HUES6 (cell line): Measurements from ENCODE around the gene IFNA10.
"Not testable (repeated sequence)": the region's sequence is repeated elsewhere in the genome, so short reads cannot be mapped to it uniquely, and the experiment has no call there.

Experiments
- H3K27ac ChIP-seq: 2 replicates; pipeline ENCODE4 v1.7.0; 2013; ENCODE audit warnings: low read depth, mild to moderate bottlenecking, low read length, inconsistent platforms
- H3K27me3 ChIP-seq: 2 replicates; pipeline ENCODE4 v1.6.1; 2013; ENCODE audit warnings: low read length; ENCODE audit not compliant: control insufficient read depth, insufficient read depth
- H3K36me3 ChIP-seq: 2 replicates; pipeline ENCODE4 v1.6.1; 2013; ENCODE audit warnings: low read length; ENCODE audit not compliant: control insufficient read depth, insufficient read depth
- H3K4me1 ChIP-seq: 2 replicates; pipeline ENCODE4 v1.6.1; 2013; ENCODE audit warnings: low read length; ENCODE audit not compliant: control insufficient read depth, insufficient read depth
- H3K4me3 ChIP-seq: 2 replicates; pipeline ENCODE4 v1.5.1; 2013; ENCODE audit warnings: low read depth, low read length
- H3K9ac ChIP-seq: one replicate; pipeline ENCODE4 v1.6.1; 2013; ENCODE audit warnings: mild to moderate bottlenecking, low read length
- H3K9me3 ChIP-seq: 2 replicates; pipeline ENCODE4 v1.6.1; 2013; ENCODE audit warnings: low read depth, low read length; ENCODE audit not compliant: control insufficient read depth, insufficient read depth

IFNA10 gene

GRCh38 chr9:21207043-21207442, at the start of gene IFNA10:
Gene IFNA10 (minus strand): TSS chr9:21207143. CDS start chr9:21207097, 46 bp downstream.
- not testable (repeated sequence) for H3K27ac ChIP-seq, H3K27me3 ChIP-seq, H3K36me3 ChIP-seq, H3K4me3 ChIP-seq, H3K9ac ChIP-seq, H3K9me3 ChIP-seq, H3K4me1 ChIP-seq

- peaks cover 10% of the 10 kb centered on the region; the same call in 1 of the 2 replicates for H3K9me3 ChIP-seq
- H3K27me3 ChIP-seq = peaks cover 30% of the 10 kb centered on the region
- H3K4me1 ChIP-seq = peaks cover 6% of the 10 kb centered on the region; the same call in 1 of the 2 replicates
- no peak overlapping the region for H3K4me3 ChIP-seq
- H3K36me3 ChIP-seq = no peaks in the 10 kb centered on the region
- no peak overlapping the region for H3K27ac ChIP-seq
- no peak overlapping the region for H3K9ac ChIP-seq
Measured at GRCh38 chr9:21255538-21256212, 48.7 kb upstream of the IFNA10 start.

GRCh38 chr9:21252721-21253547, 46.0 kb upstream of the IFNA10 start:
- H3K4me1 ChIP-seq = peaks cover 6% of the 10 kb centered on the region; the same call in 1 of the 2 replicates
- no peaks in the 10 kb centered on the region for H3K9me3 ChIP-seq
- no peaks in the 10 kb centered on the region for H3K36me3 ChIP-seq
- no peak overlapping the region for H3K27ac ChIP-seq
- H3K4me3 ChIP-seq = no peak overlapping the region
- no peak overlapping the region for H3K9ac ChIP-seq
- peaks cover 29% of the 10 kb centered on the region for H3K27me3 ChIP-seq

- Histone ChIP-seq H3K4me3 (no peak overlapping the region), H3K9ac (no peak overlapping the region), H3K36me3 (no peaks in the 10 kb centered on the region), H3K4me1 (peaks cover 6% of the 10 kb centered on the region; the same call in 1 of the 2 replicates), H3K9me3 (no peaks in the 10 kb centered on the region), H3K27ac (no peak overlapping the region), H3K27me3 (peaks cover 22% of the 10 kb centered on the region)
Measured at GRCh38 chr9:21251638-21252037, 44.7 kb upstream of the IFNA10 start.

GRCh38 chr9:21251190-21251589, 44.2 kb upstream of the IFNA10 start:
- Histone ChIP-seq H3K4me1 (peaks cover 6% of the 10 kb centered on the region; the same call in 1 of the 2 replicates), H3K27me3 (peaks cover 17% of the 10 kb centered on the region), H3K9me3 (no peaks in the 10 kb centered on the region), H3K9ac (no peak overlapping the region), H3K36me3 (no peaks in the 10 kb centered on the region), H3K27ac (no peak overlapping the region), H3K4me3 (no peak overlapping the region)

- Histone ChIP-seq H3K9ac (no peak overlapping the region), H3K36me3 (no peaks in the 10 kb centered on the region), H3K4me3 (no peak overlapping the region)
Measured at GRCh38 chr9:21244836-21245235, 37.9 kb upstream of the IFNA10 start.

GRCh38 chr9:21239911-21240310, 33.0 kb upstream of the IFNA10 start, which contains the start of gene IFNA14:
Gene IFNA14 (minus strand): TSS chr9:21240005. CDS start chr9:21239935, 70 bp downstream.
- Histone ChIP-seq H3K36me3 (no peaks in the 10 kb centered on the region), H3K27ac (no peak within 1 kb of the TSS), H3K27me3 (peaks cover 7% of the 10 kb centered on the region; the same call in 1 of the 2 replicates), H3K9ac (no peak within 1 kb of the TSS), H3K9me3 (no peaks in the 10 kb centered on the region), H3K4me3 (no peak within 1 kb of the TSS), H3K4me1 (no peaks in the 10 kb centered on the region)

More at GRCh38 chr9:21244836-21245235, 37.9 kb upstream of the IFNA10 start:
- Histone ChIP-seq H3K27me3 (peaks cover 4% of the 10 kb centered on the region; the same call in 1 of the 2 replicates), H3K27ac (no peak overlapping the region), H3K9me3 (no peaks in the 10 kb centered on the region), H3K4me1 (no peaks in the 10 kb centered on the region)

GRCh38 chr9:21236360-21236714, 29.4 kb upstream of the IFNA10 start:
- not testable (repeated sequence) for H3K4me3 ChIP-seq, H3K4me1 ChIP-seq, H3K36me3 ChIP-seq, H3K27ac ChIP-seq, H3K9me3 ChIP-seq, H3K27me3 ChIP-seq, H3K9ac ChIP-seq

- not testable (repeated sequence) for H3K27ac ChIP-seq, H3K9me3 ChIP-seq, H3K36me3 ChIP-seq, H3K4me3 ChIP-seq, H3K4me1 ChIP-seq, H3K9ac ChIP-seq, H3K27me3 ChIP-seq
Measured at GRCh38 chr9:21235468-21236359, 28.8 kb upstream of the IFNA10 start.

- no peak overlapping the region for H3K4me3 ChIP-seq
- no peaks in the 10 kb centered on the region; the same call in 1 of the 2 replicates for H3K27me3 ChIP-seq
- no peaks in the 10 kb centered on the region for H3K36me3 ChIP-seq
- H3K9me3 ChIP-seq = no peaks in the 10 kb centered on the region
- no peaks in the 10 kb centered on the region for H3K4me1 ChIP-seq
- no peak overlapping the region for H3K27ac ChIP-seq
- H3K9ac ChIP-seq = no peak overlapping the region
Measured at GRCh38 chr9:21234153-21234687, 27.3 kb upstream of the IFNA10 start.
